ENCODE measurements around the gene SPEN. TPM values are rescaled to one million over a fixed set of nuclear protein-coding genes. Genes with fewer than 3 reads are reported as not detected.

Gene SPEN
- total and polyA plus RNA-seq, 2 experiments from 2014 or later, result 14.9 to 43.6 TPM

- TF ChIP-seq, protein P1, sequence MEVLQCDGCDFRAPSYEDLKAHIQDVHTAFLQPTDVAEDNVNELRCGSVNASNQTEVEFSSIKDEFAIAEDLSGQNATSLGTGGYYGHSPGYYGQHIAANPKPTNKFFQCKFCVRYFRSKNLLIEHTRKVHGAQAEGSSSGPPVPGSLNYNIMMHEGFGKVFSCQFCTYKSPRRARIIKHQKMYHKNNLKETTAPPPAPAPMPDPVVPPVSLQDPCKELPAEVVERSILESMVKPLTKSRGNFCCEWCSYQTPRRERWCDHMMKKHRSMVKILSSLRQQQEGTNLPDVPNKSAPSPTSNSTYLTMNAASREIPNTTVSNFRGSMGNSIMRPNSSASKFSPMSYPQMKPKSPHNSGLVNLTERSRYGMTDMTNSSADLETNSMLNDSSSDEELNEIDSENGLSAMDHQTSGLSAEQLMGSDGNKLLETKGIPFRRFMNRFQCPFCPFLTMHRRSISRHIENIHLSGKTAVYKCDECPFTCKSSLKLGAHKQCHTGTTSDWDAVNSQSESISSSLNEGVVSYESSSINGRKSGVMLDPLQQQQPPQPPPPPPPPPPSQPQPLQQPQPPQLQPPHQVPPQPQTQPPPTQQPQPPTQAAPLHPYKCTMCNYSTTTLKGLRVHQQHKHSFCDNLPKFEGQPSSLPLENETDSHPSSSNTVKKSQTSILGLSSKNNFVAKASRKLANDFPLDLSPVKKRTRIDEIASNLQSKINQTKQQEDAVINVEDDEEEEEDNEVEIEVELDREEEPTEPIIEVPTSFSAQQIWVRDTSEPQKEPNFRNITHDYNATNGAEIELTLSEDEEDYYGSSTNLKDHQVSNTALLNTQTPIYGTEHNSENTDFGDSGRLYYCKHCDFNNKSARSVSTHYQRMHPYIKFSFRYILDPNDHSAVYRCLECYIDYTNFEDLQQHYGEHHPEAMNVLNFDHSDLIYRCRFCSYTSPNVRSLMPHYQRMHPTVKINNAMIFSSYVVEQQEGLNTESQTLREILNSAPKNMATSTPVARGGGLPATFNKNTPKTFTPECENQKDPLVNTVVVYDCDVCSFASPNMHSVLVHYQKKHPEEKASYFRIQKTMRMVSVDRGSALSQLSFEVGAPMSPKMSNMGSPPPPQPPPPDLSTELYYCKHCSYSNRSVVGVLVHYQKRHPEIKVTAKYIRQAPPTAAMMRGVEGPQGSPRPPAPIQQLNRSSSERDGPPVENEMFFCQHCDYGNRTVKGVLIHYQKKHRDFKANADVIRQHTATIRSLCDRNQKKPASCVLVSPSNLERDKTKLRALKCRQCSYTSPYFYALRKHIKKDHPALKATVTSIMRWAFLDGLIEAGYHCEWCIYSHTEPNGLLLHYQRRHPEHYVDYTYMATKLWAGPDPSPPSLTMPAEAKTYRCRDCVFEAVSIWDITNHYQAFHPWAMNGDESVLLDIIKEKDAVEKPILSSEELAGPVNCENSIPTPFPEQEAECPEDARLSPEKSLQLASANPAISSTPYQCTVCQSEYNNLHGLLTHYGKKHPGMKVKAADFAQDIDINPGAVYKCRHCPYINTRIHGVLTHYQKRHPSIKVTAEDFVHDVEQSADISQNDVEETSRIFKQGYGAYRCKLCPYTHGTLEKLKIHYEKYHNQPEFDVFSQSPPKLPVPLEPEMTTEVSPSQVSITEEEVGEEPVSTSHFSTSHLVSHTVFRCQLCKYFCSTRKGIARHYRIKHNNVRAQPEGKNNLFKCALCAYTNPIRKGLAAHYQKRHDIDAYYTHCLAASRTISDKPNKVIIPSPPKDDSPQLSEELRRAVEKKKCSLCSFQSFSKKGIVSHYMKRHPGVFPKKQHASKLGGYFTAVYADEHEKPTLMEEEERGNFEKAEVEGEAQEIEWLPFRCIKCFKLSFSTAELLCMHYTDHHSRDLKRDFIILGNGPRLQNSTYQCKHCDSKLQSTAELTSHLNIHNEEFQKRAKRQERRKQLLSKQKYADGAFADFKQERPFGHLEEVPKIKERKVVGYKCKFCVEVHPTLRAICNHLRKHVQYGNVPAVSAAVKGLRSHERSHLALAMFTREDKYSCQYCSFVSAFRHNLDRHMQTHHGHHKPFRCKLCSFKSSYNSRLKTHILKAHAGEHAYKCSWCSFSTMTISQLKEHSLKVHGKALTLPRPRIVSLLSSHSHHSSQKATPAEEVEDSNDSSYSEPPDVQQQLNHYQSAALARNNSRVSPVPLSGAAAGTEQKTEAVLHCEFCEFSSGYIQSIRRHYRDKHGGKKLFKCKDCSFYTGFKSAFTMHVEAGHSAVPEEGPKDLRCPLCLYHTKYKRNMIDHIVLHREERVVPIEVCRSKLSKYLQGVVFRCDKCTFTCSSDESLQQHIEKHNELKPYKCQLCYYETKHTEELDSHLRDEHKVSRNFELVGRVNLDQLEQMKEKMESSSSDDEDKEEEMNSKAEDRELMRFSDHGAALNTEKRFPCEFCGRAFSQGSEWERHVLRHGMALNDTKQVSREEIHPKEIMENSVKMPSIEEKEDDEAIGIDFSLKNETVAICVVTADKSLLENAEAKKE (CRISPR knock-in tag; IDR thresholded peaks at IDR 0.05), result no peak
- TF ChIP-seq REST (IDR thresholded peaks at IDR 0.05; ENCODE audit: unreplicated experiment) (no peak), STAT1 (IDR thresholded peaks at IDR 0.05; ENCODE audit: unreplicated experiment) (no peak), CTCF (conservative IDR thresholded peaks at IDR 0.05; ENCODE audit: low read depth in 2 of 2) (no peak), NANOG (IDR thresholded peaks at IDR 0.05; ENCODE audit: borderline replicate concordance) (no peak)
Observed at GRCh38 chr1:15838721-15839120, 8.8 kb upstream of the SPEN start (continued).

All from GM23338 (cell line).